Measurements from ENCODE around the gene FGF2. TPM values are rescaled to one million over a fixed set of nuclear protein-coding genes. Genes with fewer than 3 reads are reported as not detected.
A peak's percentile ranks its signal among the peaks of the same experiment; 100 is the strongest.
"Not testable (repeated sequence)": the region's sequence is repeated elsewhere in the genome, so short reads cannot be mapped to it uniquely, and the experiment has no call there.

Gene FGF2
- total RNA-seq, 1 experiment from 2014 or later, result 115 TPM

- Mint-ChIP-seq H3K9me3 (0 out of 2 replicates have a peak, but pooled peaks cover 4% of the 10 kb centered on the region), H3K4me3 (no peak overlapping the region), H3K27me3 (ENCODE audit: low read depth) (no peaks in the 10 kb centered on the region), H3K36me3 (peaks cover 43% of the 10 kb centered on the region), H3K27ac (0 out of 2 replicates have a peak overlapping the region, but pooled peaks have one; percentile 47), H3K4me1 (peaks cover 32% of the 10 kb centered on the region)
- TF ChIP-seq MYBL2 (CRISPR knock-in tag; IDR thresholded peaks at IDR 0.05) (no peak), SMAD4 (CRISPR knock-in tag; IDR thresholded peaks at IDR 0.05) (no peak)
- CTCF ChIA-PET, result no interaction called here
- DNase-seq (ENCODE audit: low spot score), result no peak
- ATAC-seq, result no peak
- POLR2A ChIA-PET, result no interaction called here
Measured at GRCh38 chr4:122838034-122838433, 11.4 kb downstream of the FGF2 start.

GRCh38 chr4:122842392-122842791 is 15.8 kb downstream of the FGF2 start:
- ChIA-PET POLR2A (no interaction called here), CTCF (no interaction called here)
- TF ChIP-seq PREB (CRISPR knock-in tag; IDR thresholded peaks at IDR 0.05; ENCODE audit: borderline replicate concordance) (no peak), ZNF138 (CRISPR knock-in tag; conservative IDR thresholded peaks at IDR 0.05) (no peak), JAZF1 (CRISPR knock-in tag; IDR thresholded peaks at IDR 0.05) (no peak)
- DNase-seq (ENCODE audit: low spot score) (no peak), ATAC-seq (no peak)
- Mint-ChIP-seq H3K36me3 (peaks cover 53% of the 10 kb centered on the region), H3K9me3 (peaks cover 10% of the 10 kb centered on the region), H3K4me1 (peaks cover 72% of the 10 kb centered on the region), H3K4me3 (no peak overlapping the region), H3K27me3 (ENCODE audit: low read depth) (no peaks in the 10 kb centered on the region), H3K27ac (peak overlapping the region; percentile 69)

GRCh38 chr4:122842984-122843531 is 16.4 kb downstream of the FGF2 start:
- TF ChIP-seq MLX (CRISPR knock-in tag; IDR thresholded peaks at IDR 0.05) (no peak), ERG (CRISPR knock-in tag; IDR thresholded peaks at IDR 0.05) (0 out of 2 replicates have a peak, but pooled peaks have one; percentile 32), OVOL2 (CRISPR knock-in tag; IDR thresholded peaks at IDR 0.05; ENCODE audit: borderline replicate concordance) (no peak), ZNF423 (CRISPR knock-in tag; IDR thresholded peaks at IDR 0.05) (no peak), ZNF671 (CRISPR knock-in tag; IDR thresholded peaks at IDR 0.05) (no peak)
- DNase-seq (ENCODE audit: low spot score) (no peak), ATAC-seq (no peak)
- CTCF ChIA-PET, result no interaction called here
- peaks cover 79% of the 10 kb centered on the region for H3K4me1 Mint-ChIP-seq
- H3K4me3 Mint-ChIP-seq, result no peak overlapping the region
- peak overlapping the region; percentile 64 for H3K27ac Mint-ChIP-seq
- H3K27me3 Mint-ChIP-seq (ENCODE audit: low read depth), result no peaks in the 10 kb centered on the region
- POLR2A ChIA-PET, result no interaction called here
- H3K9me3 Mint-ChIP-seq, result peaks cover 15% of the 10 kb centered on the region
- H3K36me3 Mint-ChIP-seq, result peaks cover 57% of the 10 kb centered on the region

- POLR2A ChIA-PET, result interaction anchor here (1.2 kb wide), 1 partner anchor 11 kb away, joined by 4 read pairs; no protein-coding TSS in a partner anchor
- peaks cover 87% of the 10 kb centered on the region for H3K4me1 Mint-ChIP-seq
- not testable (repeated sequence) for H3K27me3 Mint-ChIP-seq (ENCODE audit: low read depth)
Measured at GRCh38 chr4:122844391-122844790, 17.8 kb downstream of the FGF2 start.

GRCh38 chr4:122845066-122845465 is 18.4 kb downstream of the FGF2 start:
- H3K4me3 Mint-ChIP-seq, result no peak overlapping the region
- TF ChIP-seq ERG (CRISPR knock-in tag; IDR thresholded peaks at IDR 0.05) (no peak), PRRX2 (CRISPR knock-in tag; IDR thresholded peaks at IDR 0.05) (no peak)
- H3K27me3 Mint-ChIP-seq (ENCODE audit: low read depth), result no peaks in the 10 kb centered on the region
- H3K9me3 Mint-ChIP-seq, result peaks cover 22% of the 10 kb centered on the region
- CTCF ChIA-PET, result interaction anchor here (0.6 to 2.1 kb wide), 4 partner anchors 10 to 114 kb away, joined by 3 to 5 read pairs (median 4); no protein-coding TSS in a partner anchor
- DNase-seq (ENCODE audit: low spot score), result no peak
- H3K4me1 Mint-ChIP-seq, result peaks cover 88% of the 10 kb centered on the region
- POLR2A ChIA-PET, result interaction anchor here (0.6 to 1.2 kb wide), 2 partner anchors 10 to 46 kb away, joined by 3 to 4 read pairs; no protein-coding TSS in a partner anchor
- peak overlapping the region; percentile 96; the same call in 1 of the 2 replicates for H3K27ac Mint-ChIP-seq
- no peak for ATAC-seq
- peaks cover 51% of the 10 kb centered on the region for H3K36me3 Mint-ChIP-seq

More at GRCh38 chr4:122844391-122844790, 17.8 kb downstream of the FGF2 start:
- CTCF ChIA-PET, result interaction anchor here (0.9 to 2.1 kb wide), 2 partner anchors 11 to 113 kb away, joined by 4 to 5 read pairs; no protein-coding TSS in a partner anchor
- Mint-ChIP-seq H3K9me3 (peaks cover 22% of the 10 kb centered on the region), H3K27ac (peak overlapping the region; percentile 64; the same call in 1 of the 2 replicates), H3K36me3 (peaks cover 58% of the 10 kb centered on the region)
- not testable (repeated sequence) for DNase-seq (ENCODE audit: low spot score); ATAC-seq; H3K4me3 Mint-ChIP-seq
